OCI-LY7 (cell line): ENCODE data around the gene BMAL2.

ENCODE experiments used
- EZH2phosphoT487 ChIP-seq: fragments of 200-600 bp; sonication (generic); IDR thresholded peaks from 2 replicates; pipeline ENCODE4 v1.6.1; 2018; ENCODE audit warnings: low read depth, borderline replicate concordance, mild to moderate bottlenecking, mixed run types, antibody characterized with exemption, low read length, moderate library complexity, mixed read lengths
- TF ChIP-seq, protein P1 (sequence below): fragments of 200-600 bp; sonication (generic); conservative IDR thresholded peaks from 2 replicates; pipeline ENCODE4 v1.5.1; 2014; ENCODE audit warnings: mild to moderate bottlenecking, antibody characterized with exemption, low read length, moderate library complexity, mixed read lengths

DNA sequence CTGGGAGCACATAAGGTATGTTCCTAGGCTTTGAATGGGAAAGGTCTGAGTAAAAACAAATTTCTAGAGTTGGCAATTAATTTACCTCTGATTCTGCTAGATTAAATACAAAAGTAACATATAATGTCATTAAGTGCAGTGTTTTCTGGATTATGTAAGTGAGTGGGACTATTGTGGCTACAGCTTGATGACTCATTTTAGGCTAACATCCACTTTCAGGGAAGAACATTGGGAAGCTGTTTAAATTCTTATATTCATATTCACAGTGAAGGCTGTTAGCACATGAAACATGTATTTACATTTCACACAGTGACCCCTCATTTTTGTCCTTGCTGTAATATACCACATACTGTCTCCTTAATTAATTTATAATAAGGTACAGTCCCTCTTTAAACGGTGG, 13.2 kb upstream of the BMAL2 start:
- TF ChIP-seq EZH2phosphoT487: no peak
- TF ChIP-seq, protein P1, sequence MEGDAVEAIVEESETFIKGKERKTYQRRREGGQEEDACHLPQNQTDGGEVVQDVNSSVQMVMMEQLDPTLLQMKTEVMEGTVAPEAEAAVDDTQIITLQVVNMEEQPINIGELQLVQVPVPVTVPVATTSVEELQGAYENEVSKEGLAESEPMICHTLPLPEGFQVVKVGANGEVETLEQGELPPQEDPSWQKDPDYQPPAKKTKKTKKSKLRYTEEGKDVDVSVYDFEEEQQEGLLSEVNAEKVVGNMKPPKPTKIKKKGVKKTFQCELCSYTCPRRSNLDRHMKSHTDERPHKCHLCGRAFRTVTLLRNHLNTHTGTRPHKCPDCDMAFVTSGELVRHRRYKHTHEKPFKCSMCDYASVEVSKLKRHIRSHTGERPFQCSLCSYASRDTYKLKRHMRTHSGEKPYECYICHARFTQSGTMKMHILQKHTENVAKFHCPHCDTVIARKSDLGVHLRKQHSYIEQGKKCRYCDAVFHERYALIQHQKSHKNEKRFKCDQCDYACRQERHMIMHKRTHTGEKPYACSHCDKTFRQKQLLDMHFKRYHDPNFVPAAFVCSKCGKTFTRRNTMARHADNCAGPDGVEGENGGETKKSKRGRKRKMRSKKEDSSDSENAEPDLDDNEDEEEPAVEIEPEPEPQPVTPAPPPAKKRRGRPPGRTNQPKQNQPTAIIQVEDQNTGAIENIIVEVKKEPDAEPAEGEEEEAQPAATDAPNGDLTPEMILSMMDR: no peak
